ENCODE measurements around the gene NUDT17.

The NUDT17 gene

DNA sequence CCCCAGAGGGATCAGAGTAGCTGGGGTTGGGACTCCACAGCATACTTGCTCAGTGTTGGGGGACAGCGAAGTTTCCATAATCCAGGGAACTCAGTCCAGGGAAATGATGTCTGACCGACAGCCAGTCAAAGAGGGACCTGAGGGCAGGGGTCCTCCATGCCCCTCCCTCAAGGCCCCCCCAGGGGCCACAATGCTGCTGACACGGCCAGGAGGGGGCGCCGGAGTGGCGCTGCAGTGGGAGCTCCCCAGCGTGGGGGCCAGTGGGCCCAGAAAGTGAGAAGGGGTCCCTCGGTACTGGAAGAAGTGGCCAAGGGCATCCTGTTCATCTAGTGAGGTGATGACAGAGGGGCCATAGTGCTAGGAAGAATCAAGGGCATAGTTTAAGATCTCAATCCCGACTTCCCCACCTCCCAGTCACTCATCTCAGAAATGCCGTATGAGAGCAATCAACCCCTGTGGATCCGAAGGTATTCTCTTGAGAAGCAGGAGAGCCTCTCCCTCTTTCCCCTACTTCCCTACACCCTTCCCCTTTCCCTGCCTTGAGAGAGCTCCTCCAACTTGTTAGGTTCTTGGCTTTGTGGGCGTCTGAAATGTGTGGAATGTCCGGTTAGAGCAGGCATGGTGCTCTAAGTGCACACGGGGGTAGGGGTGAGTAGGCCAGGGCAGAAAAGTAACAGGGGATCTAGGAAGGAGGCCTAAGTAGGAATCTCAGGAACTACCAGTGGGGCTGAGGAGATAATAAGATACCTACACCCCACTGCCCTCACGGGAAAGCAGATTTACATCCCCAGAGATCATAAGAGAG, 4.1 kb downstream of the NUDT17 start:
- DNase-seq (ENCODE audit: low read depth) = no peak
- no peak overlapping the region for H3K4me3 ChIP-seq (ENCODE audit: low read depth, low read length)
- TF ChIP-seq, protein P1, sequence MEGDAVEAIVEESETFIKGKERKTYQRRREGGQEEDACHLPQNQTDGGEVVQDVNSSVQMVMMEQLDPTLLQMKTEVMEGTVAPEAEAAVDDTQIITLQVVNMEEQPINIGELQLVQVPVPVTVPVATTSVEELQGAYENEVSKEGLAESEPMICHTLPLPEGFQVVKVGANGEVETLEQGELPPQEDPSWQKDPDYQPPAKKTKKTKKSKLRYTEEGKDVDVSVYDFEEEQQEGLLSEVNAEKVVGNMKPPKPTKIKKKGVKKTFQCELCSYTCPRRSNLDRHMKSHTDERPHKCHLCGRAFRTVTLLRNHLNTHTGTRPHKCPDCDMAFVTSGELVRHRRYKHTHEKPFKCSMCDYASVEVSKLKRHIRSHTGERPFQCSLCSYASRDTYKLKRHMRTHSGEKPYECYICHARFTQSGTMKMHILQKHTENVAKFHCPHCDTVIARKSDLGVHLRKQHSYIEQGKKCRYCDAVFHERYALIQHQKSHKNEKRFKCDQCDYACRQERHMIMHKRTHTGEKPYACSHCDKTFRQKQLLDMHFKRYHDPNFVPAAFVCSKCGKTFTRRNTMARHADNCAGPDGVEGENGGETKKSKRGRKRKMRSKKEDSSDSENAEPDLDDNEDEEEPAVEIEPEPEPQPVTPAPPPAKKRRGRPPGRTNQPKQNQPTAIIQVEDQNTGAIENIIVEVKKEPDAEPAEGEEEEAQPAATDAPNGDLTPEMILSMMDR (IDR thresholded peaks at IDR 0.05; ENCODE audit: control insufficient read depth, extremely low read depth, insufficient read depth) = no peak

DNA sequence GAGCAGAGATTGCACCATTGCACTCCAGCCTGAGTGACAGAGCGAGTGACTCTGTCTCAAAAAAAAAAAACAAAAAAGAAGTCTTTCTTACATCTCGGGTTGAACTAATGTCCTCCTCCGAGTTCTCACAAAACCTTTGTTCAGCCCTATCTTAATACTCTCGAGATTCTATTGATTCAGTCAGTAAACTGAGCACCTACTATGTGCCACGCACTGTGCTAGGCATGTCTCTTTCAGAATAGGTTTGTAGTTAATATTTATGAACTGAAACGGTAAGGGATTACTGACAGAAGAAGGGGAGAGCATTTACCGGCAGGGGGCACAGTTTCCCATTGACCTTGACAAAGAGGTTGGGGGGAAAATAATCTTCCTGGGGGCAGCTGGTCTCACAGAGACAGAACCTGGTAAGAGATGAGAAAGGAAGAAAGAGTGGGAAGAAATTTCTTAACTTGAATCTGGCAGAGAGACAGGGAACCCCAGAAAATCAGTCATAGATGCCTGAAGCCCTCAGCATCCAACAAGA, 10.1 kb downstream of the NUDT17 start:
- TF ChIP-seq, protein P1 (IDR thresholded peaks at IDR 0.05; ENCODE audit: control insufficient read depth, extremely low read depth, insufficient read depth) = no peak
- no peak for DNase-seq (ENCODE audit: low read depth)
- H3K4me3 ChIP-seq (ENCODE audit: low read depth, low read length) = no peak overlapping the region

DNA sequence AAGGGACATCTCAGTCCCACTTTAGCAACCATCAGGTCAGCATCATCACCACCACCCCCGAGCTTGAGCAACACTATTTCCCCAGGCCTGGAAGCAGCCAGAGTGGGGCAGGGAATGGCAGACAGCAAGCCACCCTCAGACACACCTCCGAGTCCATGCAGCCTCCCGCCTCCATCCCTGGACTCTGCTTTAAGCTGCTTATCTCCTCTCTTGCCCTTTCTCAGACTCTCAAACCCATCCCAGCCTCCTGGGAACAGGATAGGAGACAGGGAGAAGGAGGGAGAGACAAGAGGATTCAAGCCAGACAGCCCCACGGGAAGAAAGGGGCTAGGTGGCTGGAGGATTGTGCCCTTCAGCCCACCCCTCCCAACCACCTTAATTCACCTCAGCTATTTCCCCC, 11.7 kb downstream of the NUDT17 start:
- TF ChIP-seq, protein P1 (IDR thresholded peaks at IDR 0.05; ENCODE audit: control insufficient read depth, extremely low read depth, insufficient read depth) = no peak
- no peak overlapping the region for H3K4me3 ChIP-seq (ENCODE audit: low read depth, low read length)
- no peak for DNase-seq (ENCODE audit: low read depth)

DNA sequence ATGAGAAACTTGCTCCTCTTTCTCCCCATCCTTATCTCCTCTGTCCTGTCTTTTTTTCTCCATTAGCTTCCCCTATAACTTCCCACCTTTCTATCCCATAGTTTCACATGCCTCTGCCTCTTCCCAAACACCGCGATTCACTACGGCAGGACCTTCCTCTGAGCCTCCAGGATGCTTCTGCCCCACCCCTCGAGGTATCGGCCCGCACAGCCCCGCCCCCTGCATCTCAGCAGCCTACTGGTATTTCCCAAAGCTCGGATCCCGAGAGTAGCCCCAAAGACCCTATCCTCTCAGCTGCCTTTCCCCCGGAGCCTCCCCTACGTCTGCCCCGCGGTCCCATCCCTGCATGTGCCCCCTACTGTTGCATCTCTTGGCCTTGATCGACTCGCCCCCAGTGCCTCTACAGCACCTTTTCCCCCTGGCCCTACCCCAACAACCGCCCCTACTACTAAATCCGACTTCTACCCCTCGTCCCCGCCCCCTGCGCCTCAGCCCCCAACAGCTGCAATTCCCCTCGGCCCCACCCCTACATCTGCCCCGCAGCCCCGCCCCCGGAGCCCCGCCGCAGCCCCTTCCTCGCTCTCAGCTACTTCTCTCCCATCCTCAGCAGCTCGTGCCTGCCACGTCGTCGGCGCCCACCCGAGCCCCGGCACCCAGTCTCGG, 12.9 kb downstream of the NUDT17 start:
- TF ChIP-seq, protein P1 (IDR thresholded peaks at IDR 0.05; ENCODE audit: control insufficient read depth, extremely low read depth, insufficient read depth) = peak; percentile 10; the same call in 1 of the 2 replicates
- no peak for DNase-seq (ENCODE audit: low read depth)

DNA sequence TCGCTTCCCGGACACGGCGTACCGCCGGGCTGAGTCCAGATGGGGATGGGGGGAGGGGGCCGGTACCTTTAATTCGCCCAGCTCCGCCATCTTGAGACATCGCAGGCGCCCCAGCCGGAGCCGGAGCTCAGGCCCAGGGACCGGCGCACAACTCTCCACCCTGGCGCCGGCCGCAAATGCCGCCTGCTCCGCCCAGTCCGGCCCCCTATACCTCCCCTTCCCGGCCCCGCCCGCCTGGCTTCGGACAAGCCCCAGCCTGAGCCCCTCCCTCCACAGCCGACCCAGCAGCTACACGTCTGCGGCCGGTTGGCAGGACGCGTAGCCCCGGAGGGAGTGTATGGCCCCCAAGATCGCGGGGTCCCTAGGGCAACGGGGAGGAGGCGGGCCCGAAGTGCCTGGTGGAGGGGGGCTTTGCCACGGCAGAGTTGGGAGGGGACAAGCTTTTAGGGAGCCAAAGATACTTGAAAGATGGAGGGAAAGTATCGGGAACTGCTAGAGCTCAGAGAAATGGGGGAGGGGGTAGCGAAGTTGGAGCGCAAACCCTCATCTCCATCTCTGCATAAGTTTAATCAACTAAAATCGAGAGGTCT, 13.6 kb downstream of the NUDT17 start, which contains the start of gene PIAS3:
Gene PIAS3 (minus strand): TSS at position 181 of the 590 bp plus-strand sequence. CDS start 91 bp downstream, at position 90.
- TF ChIP-seq, protein P1 (IDR thresholded peaks at IDR 0.05; ENCODE audit: control insufficient read depth, extremely low read depth, insufficient read depth) = no peak
- peak within 1 kb of the TSS; percentile 92 for H3K4me3 ChIP-seq (ENCODE audit: low read depth, low read length)
- peak; percentile 81 for DNase-seq (ENCODE audit: low read depth)

More for the DNA sequence above, 12.9 kb downstream of the NUDT17 start:
- H3K4me3 ChIP-seq (ENCODE audit: low read depth, low read length) = peak overlapping the region; percentile 92

DNA sequence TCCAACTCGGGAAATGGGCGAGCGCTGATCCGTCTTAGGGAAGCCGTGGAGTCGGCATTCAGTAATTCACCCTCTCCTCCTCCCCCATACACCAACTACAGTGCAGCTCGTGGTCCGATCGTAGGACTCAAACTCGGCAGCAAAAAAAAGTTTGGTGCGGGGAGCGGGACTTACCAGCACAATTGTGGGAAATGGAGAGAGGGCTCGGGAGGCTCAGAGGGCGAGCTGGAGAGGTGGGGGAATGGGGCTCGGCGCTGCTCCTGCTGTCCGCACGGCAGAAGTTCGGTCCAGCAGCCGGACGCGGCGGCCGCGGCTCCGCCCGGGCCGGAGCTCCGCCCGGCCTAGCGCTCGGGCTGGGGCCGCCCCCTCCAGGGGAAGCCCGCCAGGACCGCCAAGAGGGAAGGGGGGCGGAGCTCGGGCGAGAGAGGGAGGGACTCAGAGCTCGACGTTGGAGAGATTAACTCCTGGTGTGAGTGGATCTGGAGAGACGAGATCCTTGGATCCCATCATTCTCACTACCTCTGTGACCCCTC, 14.1 kb downstream of the NUDT17 start:
- TF ChIP-seq, protein P1 (IDR thresholded peaks at IDR 0.05; ENCODE audit: control insufficient read depth, extremely low read depth, insufficient read depth) = no peak
- DNase-seq (ENCODE audit: low read depth) = peak; percentile 64
- peak overlapping the region; percentile 92 for H3K4me3 ChIP-seq (ENCODE audit: low read depth, low read length)

Measured in LNCaP clone FGC (cell line).